ENCODE data around the gene NADK. TPM values are rescaled to one million over a fixed set of nuclear protein-coding genes. Genes with fewer than 3 reads are reported as not detected.
A peak's percentile ranks its signal among the peaks of the same experiment; 100 is the strongest.

NADK gene
- total and polyA plus RNA-seq, 7 donors = 14.5 to 37.7 (median 24.7) TPM

DNA sequence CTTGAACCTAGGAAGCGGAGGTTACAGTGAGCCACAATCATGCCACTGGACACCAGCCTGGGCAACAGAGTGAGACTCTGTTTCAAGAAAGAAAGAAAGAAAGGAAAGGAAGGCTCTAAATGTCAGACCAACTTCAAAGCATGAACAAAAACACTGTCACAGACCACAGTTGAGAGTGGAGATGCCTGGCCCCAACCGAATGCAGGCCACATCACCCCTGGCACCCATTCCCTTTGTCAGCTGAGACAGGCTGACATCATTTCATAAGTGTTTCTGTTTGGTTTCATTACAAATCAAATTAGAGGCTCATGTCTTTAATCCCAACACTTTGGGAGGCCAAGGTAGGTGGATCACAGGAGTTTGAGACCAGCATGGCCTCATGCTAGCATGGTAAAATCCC lies 28.6 kb upstream of the NADK start:
- Histone ChIP-seq H3K27ac (peak overlapping the region; percentile 50), H3K4me1 (peaks cover 7% of the 10 kb centered on the region), H3K9me3 (no peaks in the 10 kb centered on the region), H3K27me3 (ENCODE audit: insufficient read depth in 3 of 3, low read length in 2 of 3) (no peaks in the 10 kb centered on the region), H3K36me3 (ENCODE audit: insufficient read depth in 1 of 2, low read depth in 1 of 2) (peaks cover 6 to 61% of the 10 kb centered on the region in 2 donors), H3K4me3 (no peak overlapping the region)
- intact Hi-C loops (cut with DNase I) = no loop called here
- peak in 2 of 4 donors; percentile 33 to 47 for ATAC-seq
- WGBS, 3 donors = 71 to 89% (median 76%) methylated on average over 2 of the region's 2 CpGs
- TF ChIP-seq, protein P1, sequence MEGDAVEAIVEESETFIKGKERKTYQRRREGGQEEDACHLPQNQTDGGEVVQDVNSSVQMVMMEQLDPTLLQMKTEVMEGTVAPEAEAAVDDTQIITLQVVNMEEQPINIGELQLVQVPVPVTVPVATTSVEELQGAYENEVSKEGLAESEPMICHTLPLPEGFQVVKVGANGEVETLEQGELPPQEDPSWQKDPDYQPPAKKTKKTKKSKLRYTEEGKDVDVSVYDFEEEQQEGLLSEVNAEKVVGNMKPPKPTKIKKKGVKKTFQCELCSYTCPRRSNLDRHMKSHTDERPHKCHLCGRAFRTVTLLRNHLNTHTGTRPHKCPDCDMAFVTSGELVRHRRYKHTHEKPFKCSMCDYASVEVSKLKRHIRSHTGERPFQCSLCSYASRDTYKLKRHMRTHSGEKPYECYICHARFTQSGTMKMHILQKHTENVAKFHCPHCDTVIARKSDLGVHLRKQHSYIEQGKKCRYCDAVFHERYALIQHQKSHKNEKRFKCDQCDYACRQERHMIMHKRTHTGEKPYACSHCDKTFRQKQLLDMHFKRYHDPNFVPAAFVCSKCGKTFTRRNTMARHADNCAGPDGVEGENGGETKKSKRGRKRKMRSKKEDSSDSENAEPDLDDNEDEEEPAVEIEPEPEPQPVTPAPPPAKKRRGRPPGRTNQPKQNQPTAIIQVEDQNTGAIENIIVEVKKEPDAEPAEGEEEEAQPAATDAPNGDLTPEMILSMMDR (IDR thresholded peaks at IDR 0.05) = no peak
- DNase-seq = no peak

DNA sequence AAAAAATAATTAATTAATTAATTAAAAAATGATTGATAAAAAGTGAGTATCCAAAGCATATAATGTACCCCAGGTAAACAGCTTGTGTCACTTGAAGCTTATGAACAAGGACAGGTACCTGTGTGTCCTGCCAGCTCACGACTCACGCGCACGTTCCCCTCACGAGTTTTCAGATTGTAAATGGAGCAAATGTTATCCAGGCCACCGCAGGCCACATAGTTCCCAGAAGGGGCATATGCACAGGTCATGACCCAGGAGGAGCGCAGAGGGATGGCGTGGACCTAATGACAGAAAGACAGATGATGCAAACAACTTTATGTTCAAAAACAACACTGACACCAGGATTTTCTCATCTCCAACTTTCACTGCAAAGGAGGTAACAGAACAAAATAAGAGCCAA lies 26.0 kb upstream of the NADK start:
- ATAC-seq (no peak), DNase-seq (peak in 1 of 2 donors; percentile 25)
- TF ChIP-seq, protein P1 (IDR thresholded peaks at IDR 0.05) = no peak
- Histone ChIP-seq H3K36me3 (ENCODE audit: insufficient read depth in 1 of 2, low read depth in 1 of 2) (peaks cover 4 to 64% of the 10 kb centered on the region in 2 donors), H3K4me1 (peaks cover 22% of the 10 kb centered on the region), H3K4me3 (no peak overlapping the region), H3K9me3 (no peaks in the 10 kb centered on the region), H3K27ac (no peak overlapping the region), H3K27me3 (ENCODE audit: insufficient read depth in 3 of 3, low read length in 2 of 3) (no peaks in the 10 kb centered on the region)
- intact Hi-C loops (cut with DNase I) = no loop called here
- 95 to 97% (median 96%) methylated on average over 8 of the region's 8 CpGs for WGBS, 3 donors

DNA sequence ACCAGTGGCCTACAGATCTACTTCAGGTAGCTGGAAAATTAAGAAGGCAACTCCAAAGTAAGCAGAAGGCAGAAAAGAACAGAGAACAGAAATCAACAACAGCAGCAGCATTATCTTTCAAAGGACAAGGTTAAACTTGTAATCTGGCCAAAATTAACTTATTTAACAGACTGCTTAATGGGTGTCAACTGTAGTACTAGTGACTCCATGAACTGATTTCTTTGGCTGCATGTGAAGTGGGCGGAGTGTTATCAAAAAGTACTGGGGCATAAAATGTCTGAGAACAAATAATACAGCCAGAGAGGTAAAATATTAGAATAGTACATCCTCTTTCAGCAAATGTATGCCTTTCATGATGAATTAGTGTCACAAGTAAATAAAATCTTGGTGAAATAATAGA lies 24.6 kb upstream of the NADK start:
- Histone ChIP-seq H3K36me3 (ENCODE audit: insufficient read depth in 1 of 2, low read depth in 1 of 2) (peaks cover 4 to 71% of the 10 kb centered on the region in 2 donors), H3K4me3 (no peak overlapping the region), H3K27me3 (ENCODE audit: insufficient read depth in 3 of 3, low read length in 2 of 3) (no peaks in the 10 kb centered on the region), H3K9me3 (no peaks in the 10 kb centered on the region), H3K27ac (no peak overlapping the region), H3K4me1 (peaks cover 23% of the 10 kb centered on the region)
- ATAC-seq (no peak), DNase-seq (no peak)
- intact Hi-C loops (cut with DNase I) = no loop called here
- 97 to 100% (median 99%) methylated on average over 1 of the region's 1 CpG for WGBS, 3 donors
- TF ChIP-seq, protein P1 (IDR thresholded peaks at IDR 0.05) = no peak

DNA sequence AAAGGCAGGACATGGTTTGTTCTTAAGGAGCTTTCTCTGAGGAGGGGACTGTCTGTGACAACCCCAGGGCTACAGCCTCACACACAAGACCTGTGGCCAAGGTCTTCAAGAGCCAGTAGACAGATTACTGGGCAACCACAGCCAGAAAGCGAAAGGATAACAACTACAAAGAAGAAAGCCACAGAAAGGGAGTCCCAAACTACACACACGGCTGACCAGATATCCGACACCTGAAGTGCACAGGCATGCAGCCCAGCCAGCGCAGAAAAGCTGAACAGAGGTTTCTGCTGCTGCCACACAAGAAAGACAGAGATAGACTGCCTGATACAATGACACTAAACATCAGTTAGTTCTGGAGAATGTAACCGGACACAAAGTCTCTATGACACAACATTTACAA lies 21.4 kb upstream of the NADK start:
- Histone ChIP-seq H3K9me3 (no peaks in the 10 kb centered on the region), H3K27me3 (ENCODE audit: insufficient read depth in 3 of 3, low read length in 2 of 3) (no peaks in the 10 kb centered on the region), H3K27ac (no peak overlapping the region), H3K4me1 (peaks cover 16% of the 10 kb centered on the region), H3K4me3 (no peak overlapping the region), H3K36me3 (ENCODE audit: insufficient read depth in 1 of 2, low read depth in 1 of 2) (peaks cover 8 to 81% of the 10 kb centered on the region in 2 donors)
- TF ChIP-seq, protein P1 (IDR thresholded peaks at IDR 0.05) = no peak
- DNase-seq = no peak
- intact Hi-C loops (cut with DNase I) = loop anchor here in 1 of 2 donors (5.0 kb wide), 1 partner anchor 38 kb away; no protein-coding TSS in a partner anchor
- WGBS, 3 donors = 44 to 62% (median 58%) methylated on average over 5 of the region's 5 CpGs
- ATAC-seq = peak; percentile 42 to 51 (median 50)

DNA sequence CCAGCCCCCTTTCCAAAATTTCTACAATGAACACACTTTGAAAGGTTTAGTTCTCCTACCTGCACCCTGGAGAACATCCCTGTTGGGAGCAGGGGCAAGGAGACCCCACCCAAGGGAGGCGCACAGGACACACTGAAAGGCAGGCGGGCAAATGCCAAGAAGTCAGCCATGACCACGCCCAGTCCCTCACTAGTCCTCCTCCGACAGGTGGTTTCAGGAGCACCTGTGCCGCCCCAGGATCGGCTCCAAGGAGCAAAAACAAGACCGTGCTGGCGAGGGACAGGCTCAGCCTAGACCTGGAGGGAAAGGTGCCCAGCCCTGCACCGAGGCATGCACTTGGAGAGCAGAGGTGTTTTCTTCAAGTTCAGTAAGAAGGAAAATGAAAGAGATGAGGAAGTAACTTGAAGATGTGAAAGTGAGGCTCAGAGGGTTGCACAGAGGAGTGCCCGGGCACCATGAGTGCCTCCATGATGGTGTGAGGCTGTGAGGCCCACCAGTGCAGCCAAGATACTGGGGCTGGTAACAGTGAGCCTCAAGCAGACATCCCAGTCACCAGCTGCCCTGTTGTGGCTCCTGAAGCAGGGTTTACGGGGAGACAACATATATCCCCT lies 19.6 kb upstream of the NADK start:
- peaks cover 16% of the 10 kb centered on the region for H3K4me1 ChIP-seq
- 92 to 95% (median 94%) methylated on average over 11 of the region's 11 CpGs for WGBS, 3 donors
- no peak overlapping the region for H3K27ac ChIP-seq
- no peaks in the 10 kb centered on the region for H3K27me3 ChIP-seq (ENCODE audit: insufficient read depth in 3 of 3, low read length in 2 of 3)
- DNase-seq (no peak), ATAC-seq (no peak)
- peaks cover 6 to 81% of the 10 kb centered on the region in 2 donors for H3K36me3 ChIP-seq (ENCODE audit: insufficient read depth in 1 of 2, low read depth in 1 of 2)
- H3K4me3 ChIP-seq = no peak overlapping the region
- H3K9me3 ChIP-seq = no peaks in the 10 kb centered on the region
- intact Hi-C loops (cut with DNase I) = loop anchor here in 1 of 2 donors (5.0 kb wide), 1 partner anchor 39 kb away; no protein-coding TSS in a partner anchor
- TF ChIP-seq, protein P1 (IDR thresholded peaks at IDR 0.05) = no peak
